ENCODE results near the gene EXOSC7.

GRCh38 chr3:45060165-45060892, 84.3 kb downstream of the EXOSC7 start:
- no peak for TF ChIP-seq POLR2AphosphoS5 (IDR thresholded peaks at IDR 0.05; ENCODE audit: borderline replicate concordance, low read depth, low read length)
- no peak for TF ChIP-seq EZH2 (IDR thresholded peaks at IDR 0.05)
- no peak for TF ChIP-seq FOXP2 (optimal IDR thresholded peaks at IDR 0.05; ENCODE audit: control extremely low read depth, extremely low read length, insufficient read depth)
